Astrocyte of the spinal cord (primary cell): ENCODE measurements around the gene LZTR1.
A peak's percentile ranks its signal among the peaks of the same experiment; 100 is the strongest.

Source experiments
- DNase-seq: peaks from one replicate; pipeline ENCODE4 v3.0.0; 2011; ENCODE audit warnings: low read depth, low spot score
- H3K4me3 ChIP-seq: 2 replicates; pipeline ENCODE4 v1.5.1; 2011; ENCODE audit warnings: low read depth, mild to moderate bottlenecking, low read length, moderate library complexity
- CTCF ChIP-seq: IDR thresholded peaks from 2 replicates; pipeline ENCODE4 v1.5.1; 2012; ENCODE audit warnings: low read depth, mild to moderate bottlenecking, low read length, inconsistent platforms
- in situ Hi-C: cut with HindIII; loops from 2 replicates; pipeline ENCODE4 v1.10.0; 2017; ENCODE audit warnings: low sequenced_read_pairs

LZTR1 gene

GRCh38 chr22:21022955-21023614 lies 41.0 kb downstream of the LZTR1 start:
- TF ChIP-seq CTCF = no peak
- DNase-seq = no peak
- in situ Hi-C loops = no loop called here
- no peak overlapping the region for H3K4me3 ChIP-seq

- in situ Hi-C loops = no loop called here
- H3K4me3 ChIP-seq = no peak overlapping the region
- TF ChIP-seq CTCF = no peak
- no peak for DNase-seq
Measured at GRCh38 chr22:21025266-21025665, 43.2 kb downstream of the LZTR1 start.

- H3K4me3 ChIP-seq = no peak overlapping the region
- TF ChIP-seq CTCF = no peak
- no peak for DNase-seq
- in situ Hi-C loops = no loop called here
Measured at GRCh38 chr22:21025763-21026755, 44.0 kb downstream of the LZTR1 start.

GRCh38 chr22:21026783-21027692 lies 44.9 kb downstream of the LZTR1 start:
- DNase-seq = peak; percentile 59
- no peak overlapping the region for H3K4me3 ChIP-seq
- no peak for TF ChIP-seq CTCF
- in situ Hi-C loops = no loop called here

GRCh38 chr22:21028277-21029251 lies 46.5 kb downstream of the LZTR1 start:
- in situ Hi-C loops = no loop called here
- no peak overlapping the region for H3K4me3 ChIP-seq
- no peak for DNase-seq
- TF ChIP-seq CTCF = no peak
